NT2/D1 (cell line): Measurements from ENCODE around the gene PSMA7.

Experiments used
- SUZ12 ChIP-seq: IDR thresholded peaks from 2 replicates; pipeline ENCODE4 v1.6.1; 2011; ENCODE audit not compliant: insufficient read length, insufficient read depth; ENCODE audit errors: extremely low read depth
- YY1 ChIP-seq: IDR thresholded peaks from 2 replicates; pipeline ENCODE4 v1.6.1; 2011; ENCODE audit not compliant: insufficient read length, insufficient read depth
- ZNF274 ChIP-seq: IDR thresholded peaks from 2 replicates; pipeline ENCODE4 v1.6.1; 2011; ENCODE audit warnings: mild to moderate bottlenecking, low read depth, low read length

GRCh38 chr20:62127799-62128198, 15.4 kb downstream of the PSMA7 start:
- TF ChIP-seq ZNF274 (no peak), YY1 (no peak), SUZ12 (no peak)
